ENCODE results near the gene ERN2.

ERN2 gene

GRCh38 chr16:23666571-23667354, 46.3 kb downstream of the ERN2 start:
- H3K4me1 ChIP-seq (ENCODE audit: low read length): no peaks in the 10 kb centered on the region
- H4K20me1 ChIP-seq (ENCODE audit: insufficient read depth, low read length): no peaks in the 10 kb centered on the region
- TF ChIP-seq, protein P1, sequence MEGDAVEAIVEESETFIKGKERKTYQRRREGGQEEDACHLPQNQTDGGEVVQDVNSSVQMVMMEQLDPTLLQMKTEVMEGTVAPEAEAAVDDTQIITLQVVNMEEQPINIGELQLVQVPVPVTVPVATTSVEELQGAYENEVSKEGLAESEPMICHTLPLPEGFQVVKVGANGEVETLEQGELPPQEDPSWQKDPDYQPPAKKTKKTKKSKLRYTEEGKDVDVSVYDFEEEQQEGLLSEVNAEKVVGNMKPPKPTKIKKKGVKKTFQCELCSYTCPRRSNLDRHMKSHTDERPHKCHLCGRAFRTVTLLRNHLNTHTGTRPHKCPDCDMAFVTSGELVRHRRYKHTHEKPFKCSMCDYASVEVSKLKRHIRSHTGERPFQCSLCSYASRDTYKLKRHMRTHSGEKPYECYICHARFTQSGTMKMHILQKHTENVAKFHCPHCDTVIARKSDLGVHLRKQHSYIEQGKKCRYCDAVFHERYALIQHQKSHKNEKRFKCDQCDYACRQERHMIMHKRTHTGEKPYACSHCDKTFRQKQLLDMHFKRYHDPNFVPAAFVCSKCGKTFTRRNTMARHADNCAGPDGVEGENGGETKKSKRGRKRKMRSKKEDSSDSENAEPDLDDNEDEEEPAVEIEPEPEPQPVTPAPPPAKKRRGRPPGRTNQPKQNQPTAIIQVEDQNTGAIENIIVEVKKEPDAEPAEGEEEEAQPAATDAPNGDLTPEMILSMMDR (IDR thresholded peaks at IDR 0.05; ENCODE audit: low read length): no peak
- TF ChIP-seq EZH2 (optimal IDR thresholded peaks at IDR 0.05; ENCODE audit: low read depth, low read length) (no peak), EZH2phosphoT487 (IDR thresholded peaks at IDR 0.05; ENCODE audit: low read length) (no peak)
- H3K27ac ChIP-seq (ENCODE audit: low read length): no peak overlapping the region
- H3K9me3 ChIP-seq (replicated peaks; ENCODE audit: insufficient read depth, low read length): no peaks in the 10 kb centered on the region
- H3K4me2 ChIP-seq (ENCODE audit: low read depth, low read length): no peak overlapping the region
- H3K36me3 ChIP-seq (replicated peaks; ENCODE audit: insufficient read depth, low read length): peaks cover 2% of the 10 kb centered on the region; the same call in 1 of the 2 replicates
- H2AFZ ChIP-seq (ENCODE audit: low read length): no peak overlapping the region
- no peaks in the 10 kb centered on the region for H3F3A ChIP-seq (ENCODE audit: insufficient read depth, low read length)
- no peaks in the 10 kb centered on the region for H3K79me2 ChIP-seq (ENCODE audit: low read length)
- H3K9me2 ChIP-seq (replicated peaks; ENCODE audit: insufficient read depth, low read length): no peaks in the 10 kb centered on the region
- DNase-seq: no peak
- no peak overlapping the region for H3K4me3 ChIP-seq (ENCODE audit: low read length)
- no peak overlapping the region for H3K9ac ChIP-seq (ENCODE audit: low read length)
- H3K27me3 ChIP-seq (replicated peaks; ENCODE audit: insufficient read depth, low read length): no peaks in the 10 kb centered on the region

DNA sequence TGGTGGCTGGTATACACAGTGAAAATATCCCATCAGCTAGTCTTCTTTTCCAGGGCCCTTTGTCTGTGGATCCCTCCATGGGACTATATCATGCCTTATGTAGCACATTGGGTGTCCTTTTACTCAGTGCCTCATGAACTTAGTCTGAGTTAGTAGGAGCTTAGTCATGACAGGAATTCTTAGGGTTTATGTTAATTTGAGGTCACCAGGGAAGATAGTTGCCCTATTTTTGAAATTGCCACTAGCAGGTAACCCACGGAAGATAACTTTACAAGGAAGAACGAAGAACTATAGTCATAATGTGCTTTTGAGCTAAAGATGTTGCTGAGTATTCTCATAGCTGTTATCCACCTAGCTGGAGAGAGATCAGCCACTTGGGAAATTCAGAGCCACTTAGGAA, 49.1 kb downstream of the ERN2 start:
- Histone ChIP-seq H3K4me2 (ENCODE audit: low read depth, low read length) (no peak overlapping the region), H3K79me2 (ENCODE audit: low read length) (no peaks in the 10 kb centered on the region), H4K20me1 (ENCODE audit: insufficient read depth, low read length) (no peaks in the 10 kb centered on the region), H3K9me2 (replicated peaks; ENCODE audit: insufficient read depth, low read length) (no peaks in the 10 kb centered on the region), H3K36me3 (replicated peaks; ENCODE audit: insufficient read depth, low read length) (peaks cover 9% of the 10 kb centered on the region; the same call in 1 of the 2 replicates), H2AFZ (ENCODE audit: low read length) (no peak overlapping the region), H3K4me3 (ENCODE audit: low read length) (no peak overlapping the region), H3F3A (ENCODE audit: insufficient read depth, low read length) (no peaks in the 10 kb centered on the region), H3K4me1 (ENCODE audit: low read length) (no peaks in the 10 kb centered on the region), H3K9ac (ENCODE audit: low read length) (no peak overlapping the region), H3K9me3 (replicated peaks; ENCODE audit: insufficient read depth, low read length) (no peaks in the 10 kb centered on the region), H3K27ac (ENCODE audit: low read length) (no peak overlapping the region), H3K27me3 (replicated peaks; ENCODE audit: insufficient read depth, low read length) (no peaks in the 10 kb centered on the region)
- TF ChIP-seq, protein P1 (IDR thresholded peaks at IDR 0.05; ENCODE audit: low read length): no peak
- TF ChIP-seq EZH2 (optimal IDR thresholded peaks at IDR 0.05; ENCODE audit: low read depth, low read length): no peak
- no peak for TF ChIP-seq EZH2phosphoT487 (IDR thresholded peaks at IDR 0.05; ENCODE audit: low read length)
- DNase-seq: no peak

GRCh38 chr16:23651943-23652468, 61.0 kb downstream of the ERN2 start:
- Histone ChIP-seq H3K79me2 (ENCODE audit: low read length) (peaks cover 35% of the 10 kb centered on the region), H4K20me1 (ENCODE audit: insufficient read depth, low read length) (no peaks in the 10 kb centered on the region), H3K9me2 (replicated peaks; ENCODE audit: insufficient read depth, low read length) (no peaks in the 10 kb centered on the region), H3K36me3 (replicated peaks; ENCODE audit: insufficient read depth, low read length) (no peaks in the 10 kb centered on the region; the same call in 1 of the 2 replicates), H2AFZ (ENCODE audit: low read length) (no peak overlapping the region), H3K9ac (ENCODE audit: low read length) (no peak overlapping the region), H3K27me3 (replicated peaks; ENCODE audit: insufficient read depth, low read length) (no peaks in the 10 kb centered on the region), H3K4me3 (ENCODE audit: low read length) (no peak overlapping the region), H3K4me2 (ENCODE audit: low read depth, low read length) (no peak overlapping the region), H3F3A (ENCODE audit: insufficient read depth, low read length) (no peaks in the 10 kb centered on the region), H3K9me3 (replicated peaks; ENCODE audit: insufficient read depth, low read length) (no peaks in the 10 kb centered on the region), H3K4me1 (ENCODE audit: low read length) (0 out of 2 replicates have a peak, but pooled peaks cover 3% of the 10 kb centered on the region), H3K27ac (ENCODE audit: low read length) (no peak overlapping the region)
- TF ChIP-seq, protein P1 (IDR thresholded peaks at IDR 0.05; ENCODE audit: low read length): no peak
- TF ChIP-seq EZH2 (optimal IDR thresholded peaks at IDR 0.05; ENCODE audit: low read depth, low read length) (no peak), EZH2phosphoT487 (IDR thresholded peaks at IDR 0.05; ENCODE audit: low read length) (no peak)
- DNase-seq: no peak

Data from MM.1S (cell line).